Retina (tissue), 1 donor: Measurements from ENCODE around the gene KIAA1328.

Experiments used
- DNase-seq: peaks from one replicate; pipeline ENCODE4 v3.0.0-alpha.2; 2016

Gene KIAA1328

GRCh38 chr18:37231251-37231650, 402.3 kb downstream of the KIAA1328 start:
- no peak for DNase-seq

GRCh38 chr18:37235583-37235982, 406.7 kb downstream of the KIAA1328 start:
- no peak for DNase-seq

- DNase-seq, result no peak
Measured at GRCh38 chr18:37238282-37239108, 409.6 kb downstream of the KIAA1328 start.

- no peak for DNase-seq
Measured at GRCh38 chr18:37242091-37242490, 413.2 kb downstream of the KIAA1328 start.

- DNase-seq, result no peak
Measured at GRCh38 chr18:37242826-37243560, 414.1 kb downstream of the KIAA1328 start.

GRCh38 chr18:37243741-37244140, 414.8 kb downstream of the KIAA1328 start:
- peak; percentile 65 for DNase-seq

- DNase-seq, result no peak
Measured at GRCh38 chr18:37244618-37245017, 415.7 kb downstream of the KIAA1328 start.

GRCh38 chr18:37246779-37247340, 417.9 kb downstream of the KIAA1328 start:
- DNase-seq, result no peak

- DNase-seq, result no peak
Measured at GRCh38 chr18:37247497-37248161, 418.7 kb downstream of the KIAA1328 start.

- no peak for DNase-seq
Measured at GRCh38 chr18:37248281-37248680, 419.4 kb downstream of the KIAA1328 start.

- no peak for DNase-seq
Measured at GRCh38 chr18:37249171-37249886, 420.4 kb downstream of the KIAA1328 start.

- no peak for DNase-seq
Measured at GRCh38 chr18:37249895-37250618, 421.1 kb downstream of the KIAA1328 start.

GRCh38 chr18:37251679-37252078, 422.8 kb downstream of the KIAA1328 start:
- no peak for DNase-seq

- DNase-seq, result no peak
Measured at GRCh38 chr18:37252342-37252741, 423.4 kb downstream of the KIAA1328 start.

GRCh38 chr18:37252854-37253393, 424.0 kb downstream of the KIAA1328 start:
- no peak for DNase-seq

GRCh38 chr18:37253394-37254235, 424.7 kb downstream of the KIAA1328 start:
- peak; percentile 43 for DNase-seq

GRCh38 chr18:37254236-37254754, 425.4 kb downstream of the KIAA1328 start:
- no peak for DNase-seq

- DNase-seq, result no peak
Measured at GRCh38 chr18:37254973-37255372, 426.0 kb downstream of the KIAA1328 start.

GRCh38 chr18:37258131-37258530, 429.2 kb downstream of the KIAA1328 start:
- no peak for DNase-seq

GRCh38 chr18:37258819-37259218, 429.9 kb downstream of the KIAA1328 start:
- no peak for DNase-seq
